Endothelial cell of umbilical vein (primary cell): ENCODE results near the gene CALML5. TPM values are rescaled to one million over a fixed set of nuclear protein-coding genes. Genes with fewer than 3 reads are reported as not detected.

Experiments used
- BruUV-seq: library from RNA; stranded (reverse); fragments of 400-500 nt; replicated peaks from 2 replicates; lab custom pipeline; 2021; lab: Mats Ljungman, UMichigan
- CTCF ChIA-PET: fragments of 300-600, 350-600 bp; sonication (Branson Sonifier 250); formaldehyde crosslinking; loops from one replicate; lab custom pipeline; 2021; ENCODE audit warnings: antibody characterized with exemption, inconsistent platforms; lab: Charles Lee
- POLR2A ChIA-PET: fragments of 300-600, 350-600 bp; sonication (Branson Sonifier 250); formaldehyde crosslinking; loops from one replicate; lab custom pipeline; 2021; ENCODE audit warnings: antibody characterized with exemption, inconsistent platforms; lab: Charles Lee
- DNase-seq: peaks from one replicate; pipeline ENCODE4 v3.0.0-alpha.2; 2011; ENCODE audit warnings: low read depth, low spot score
- FAIRE-seq: peaks from 2 replicates; lab custom pipeline; 2011; peaks lifted over from hg19 to GRCh38; lab: Jason Lieb, UNC
- H2AFZ ChIP-seq: 2 replicates; pipeline ENCODE4 v1.6.0; 2012; ENCODE audit warnings: low read depth, low read length, control low read depth, inconsistent platforms
- H3K27ac ChIP-seq: 2 replicates; pipeline ENCODE4 v1.5.1; 2011; ENCODE audit warnings: low read depth, mild to moderate bottlenecking, control low read depth, low read length, moderate library complexity; ENCODE audit not compliant: insufficient read depth
- H3K27me3 ChIP-seq, 2 experiments: 2 replicates each; pipeline versions ENCODE4 v1.6.0 to v1.6.1; 2011; ENCODE audit warnings: low read length in 2 of 2, mixed read lengths in 1 of 2; ENCODE audit not compliant: control insufficient read depth in 2 of 2, insufficient read depth in 2 of 2
- H3K36me3 ChIP-seq, 2 experiments: 2 replicates in 1 of 2; 3 replicates in 1 of 2; pipeline ENCODE4 v1.5.1; 2011; ENCODE audit warnings: low read length in 2 of 2, mild to moderate bottlenecking in 1 of 2, moderate library complexity in 1 of 2; ENCODE audit not compliant: control insufficient read depth in 2 of 2, insufficient read depth in 2 of 2; ENCODE audit errors: extremely low read depth in 1 of 2
- H3K4me1 ChIP-seq: 3 replicates; pipeline ENCODE4 v1.5.1; 2011; ENCODE audit warnings: mild to moderate bottlenecking, low read length; ENCODE audit not compliant: control insufficient read depth, insufficient read depth; ENCODE audit errors: extremely low read depth
- H3K4me2 ChIP-seq: 2 replicates; pipeline ENCODE4 v1.6.1; 2011; ENCODE audit warnings: low read length, control low read depth, mixed read lengths; ENCODE audit not compliant: insufficient read depth
- H3K4me3 ChIP-seq, 3 experiments: fragments of 200-600 bp in 1 of 3; sonication (generic), shearing (Covaris generic) in 1 of 3; replicated peaks in 1 of 3; 2 replicates each; pipeline ENCODE4 v1.5.1; 2011 to 2016; ENCODE audit warnings: control low read depth in 3 of 3, low read length in 3 of 3, mild to moderate bottlenecking in 2 of 3, inconsistent platforms in 1 of 3, low read depth in 1 of 3, moderate library complexity in 1 of 3; ENCODE audit not compliant: insufficient read depth in 1 of 3
- H3K79me2 ChIP-seq: 2 replicates; pipeline ENCODE4 v1.6.0; 2012; ENCODE audit warnings: low read length, inconsistent platforms; ENCODE audit not compliant: control insufficient read depth, insufficient read depth
- H3K9ac ChIP-seq: replicated peaks from 2 replicates; pipeline ENCODE3; 2011; ENCODE audit warnings: low read length, control low read depth; ENCODE audit not compliant: insufficient read depth; ENCODE audit errors: extremely low read depth
- H3K9me1 ChIP-seq: replicated peaks from 3 replicates; pipeline ENCODE4 v1.6.0; 2011; ENCODE audit warnings: mild to moderate bottlenecking, low read length; ENCODE audit not compliant: control insufficient read depth, insufficient read depth; ENCODE audit errors: extremely low read depth
- H3K9me3 ChIP-seq: replicated peaks from 2 replicates; pipeline ENCODE4 v1.5.1; 2012; ENCODE audit warnings: low read length, inconsistent platforms; ENCODE audit not compliant: control insufficient read depth, insufficient read depth
- H4K20me1 ChIP-seq: replicated peaks from 2 replicates; pipeline ENCODE3; 2011; ENCODE audit warnings: mild to moderate bottlenecking, low read length; ENCODE audit not compliant: control insufficient read depth, insufficient read depth; ENCODE audit errors: extremely low read depth
- EZH2 ChIP-seq: IDR thresholded peaks from 2 replicates; pipeline ENCODE4 v1.6.1; 2012; ENCODE audit warnings: borderline replicate concordance, low read depth, mild to moderate bottlenecking, moderate library complexity, low read length, inconsistent platforms; ENCODE audit not compliant: severe bottlenecking
- FOS ChIP-seq: IDR thresholded peaks from 2 replicates; pipeline ENCODE4 v1.6.1; 2011; ENCODE audit warnings: mild to moderate bottlenecking, low read length, moderate library complexity, borderline replicate concordance; ENCODE audit not compliant: insufficient read depth
- GATA2 ChIP-seq: IDR thresholded peaks from 2 replicates; pipeline ENCODE4 v1.7.0; 2011; ENCODE audit warnings: low read depth, mild to moderate bottlenecking, moderate library complexity, mixed read lengths, low read length; ENCODE audit not compliant: insufficient read length, insufficient read depth
- JUN ChIP-seq: IDR thresholded peaks from 2 replicates; pipeline ENCODE4 v1.6.1; 2011; ENCODE audit warnings: borderline replicate concordance, low read depth; ENCODE audit not compliant: insufficient read length, insufficient read depth
- MYC ChIP-seq: IDR thresholded peaks from one replicate; pipeline ENCODE4 v1.6.1; 2011; ENCODE audit warnings: mild to moderate bottlenecking, low read depth, low read length
- POLR2A ChIP-seq: IDR thresholded peaks from 2 replicates; pipeline ENCODE4 v1.6.1; 2012; ENCODE audit warnings: low read depth, mild to moderate bottlenecking, control low read depth, low read length
- POLR2AphosphoS5 ChIP-seq: IDR thresholded peaks from 2 replicates; pipeline ENCODE4 v1.6.1; 2012; ENCODE audit warnings: low read depth, mild to moderate bottlenecking, control low read depth, low read length, moderate library complexity; ENCODE audit not compliant: insufficient read depth
- dilution Hi-C: fragments of 300-500 bp; cut with MboI; formaldehyde crosslinking; loops from one replicate; pipeline ENCODE4 v1.15.0; 2019; ENCODE audit warnings: low sequenced_read_pairs; ENCODE audit not compliant: extremely low pct_ligation_motif_present
- intact Hi-C: fragments of 100-400 bp; cut with micrococcal nuclease; formaldehyde crosslinking; loops from one replicate; pipeline ENCODE4 v1.10.0; 2022
- polyA plus RNA-seq, 4 experiments: library from polyadenylated mRNA; depleted of rRNA in 3 of 4; stranded (reverse) in 3 of 4; unstranded in 1 of 4; fragments of >200 nt; gene quantifications; 2 replicates each; pipeline versions ENCODE4 v1.2.1 to v1.2.3, GENCODE V29; 2011 to 2012; ENCODE audit warnings: missing spikeins in 1 of 4
- total RNA-seq: library from RNA; stranded (reverse); gene quantifications from 2 replicates; pipeline ENCODE4 v1.2.3, GENCODE V29; 2021
- TF ChIP-seq, protein P1 (sequence below), 2 donors: IDR thresholded peaks; 1 replicate in 1 of 2; 2 replicates in 1 of 2; pipeline ENCODE4 v1.5.1; 2011; ENCODE audit warnings: low read length in 2 of 2, mild to moderate bottlenecking in 2 of 2, moderate library complexity in 2 of 2, control low read depth in 1 of 2, inconsistent platforms in 1 of 2, low read depth in 1 of 2; ENCODE audit not compliant: insufficient read depth in 1 of 2; ENCODE audit errors: extremely low read depth in 1 of 2
- TF ChIP-seq, protein P2 (sequence below): IDR thresholded peaks from 2 replicates; pipeline ENCODE4 v1.6.1; 2011; ENCODE audit not compliant: insufficient read depth, insufficient read length

CALML5 gene
- total and polyA plus RNA-seq, 2 donors (not counting 3 experiments of a cell fraction or from before 2014, with no cell fraction given): not detected

- BruUV-seq: no TSS peak
- CTCF ChIA-PET: interaction anchor here (1.0 to 1.5 kb wide), 4 partner anchors 9 to 94 kb away, joined by 3 to 7 read pairs (median 3); no protein-coding TSS in a partner anchor
- Histone ChIP-seq H3K9ac (no peak overlapping the region), H3K9me1 (no peaks in the 10 kb centered on the region), H3K36me3 (no peaks in the 10 kb centered on the region), H3K4me2 (no peak overlapping the region), H2AFZ (no peak overlapping the region), H3K27me3 (no peaks in the 10 kb centered on the region), H4K20me1 (no peaks in the 10 kb centered on the region), H3K4me3 (no peak overlapping the region), H3K27ac (no peak overlapping the region), H3K9me3 (no peaks in the 10 kb centered on the region), H3K4me1 (no peaks in the 10 kb centered on the region), H3K79me2 (no peaks in the 10 kb centered on the region)
- no peak for TF ChIP-seq POLR2AphosphoS5
- no peak for TF ChIP-seq MYC
- TF ChIP-seq FOS: no peak
- TF ChIP-seq POLR2A: no peak
- TF ChIP-seq, protein P1, sequence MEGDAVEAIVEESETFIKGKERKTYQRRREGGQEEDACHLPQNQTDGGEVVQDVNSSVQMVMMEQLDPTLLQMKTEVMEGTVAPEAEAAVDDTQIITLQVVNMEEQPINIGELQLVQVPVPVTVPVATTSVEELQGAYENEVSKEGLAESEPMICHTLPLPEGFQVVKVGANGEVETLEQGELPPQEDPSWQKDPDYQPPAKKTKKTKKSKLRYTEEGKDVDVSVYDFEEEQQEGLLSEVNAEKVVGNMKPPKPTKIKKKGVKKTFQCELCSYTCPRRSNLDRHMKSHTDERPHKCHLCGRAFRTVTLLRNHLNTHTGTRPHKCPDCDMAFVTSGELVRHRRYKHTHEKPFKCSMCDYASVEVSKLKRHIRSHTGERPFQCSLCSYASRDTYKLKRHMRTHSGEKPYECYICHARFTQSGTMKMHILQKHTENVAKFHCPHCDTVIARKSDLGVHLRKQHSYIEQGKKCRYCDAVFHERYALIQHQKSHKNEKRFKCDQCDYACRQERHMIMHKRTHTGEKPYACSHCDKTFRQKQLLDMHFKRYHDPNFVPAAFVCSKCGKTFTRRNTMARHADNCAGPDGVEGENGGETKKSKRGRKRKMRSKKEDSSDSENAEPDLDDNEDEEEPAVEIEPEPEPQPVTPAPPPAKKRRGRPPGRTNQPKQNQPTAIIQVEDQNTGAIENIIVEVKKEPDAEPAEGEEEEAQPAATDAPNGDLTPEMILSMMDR (IDR thresholded peaks at IDR 0.05; ENCODE audit: extremely low read depth in 1 of 2, insufficient read depth in 1 of 2, low read depth in 1 of 2, low read length in 2 of 2): no peak
- no peak for TF ChIP-seq GATA2
- TF ChIP-seq, protein P2, sequence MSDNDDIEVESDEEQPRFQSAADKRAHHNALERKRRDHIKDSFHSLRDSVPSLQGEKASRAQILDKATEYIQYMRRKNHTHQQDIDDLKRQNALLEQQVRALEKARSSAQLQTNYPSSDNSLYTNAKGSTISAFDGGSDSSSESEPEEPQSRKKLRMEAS: no peak
- no peak for TF ChIP-seq JUN
- TF ChIP-seq EZH2: no peak
- dilution Hi-C loops (no loop called here), intact Hi-C loops (no loop called here)
- FAIRE-seq (no peak), DNase-seq (no peak)
- POLR2A ChIA-PET: no interaction called here
These were observed 30.5 kb upstream of the CALML5 start for GRCh38 chr10:5529702-5530411.
